Breast epithelium (tissue), 4 donors: ENCODE data around the gene ARHGAP9. TPM values are rescaled to one million over a fixed set of nuclear protein-coding genes. Genes with fewer than 3 reads are reported as not detected.

Experiments used
- DNase-seq, 2 donors: peaks; one replicate each; pipeline ENCODE4 v3.0.0-alpha.2; 2019; ENCODE audit warnings: low spot score in 2 of 2
- H3K27ac ChIP-seq, 2 donors: fragments of 200-600 bp; sonication (generic) in 1 of 2; one replicate each; pipeline ENCODE4 v1.5.1; 2016 to 2019; ENCODE audit warnings: mild to moderate bottlenecking in 1 of 2
- H3K27me3 ChIP-seq, 2 donors: fragments of 200-600 bp; sonication (generic) in 1 of 2; one replicate each; pipeline versions ENCODE4 v1.5.1 to v1.6.0; 2017 to 2019; ENCODE audit warnings: control low read depth in 1 of 2, mild to moderate bottlenecking in 1 of 2
- H3K36me3 ChIP-seq: fragments of 200-600 bp; one replicate; pipeline ENCODE4 v1.5.1; 2019
- H3K4me1 ChIP-seq, 2 donors: fragments of 200-600 bp; sonication (generic); one replicate each; pipeline ENCODE4 v1.5.1; 2016 to 2019; ENCODE audit warnings: control low read depth in 1 of 2
- H3K4me3 ChIP-seq, 3 donors: fragments of 200-600 bp; sonication (generic); 1 replicate in 2 of 3; 2 replicates in 1 of 3; pipeline ENCODE4 v1.5.1; 2016 to 2019; ENCODE audit warnings: mild to moderate bottlenecking in 3 of 3, moderate library complexity in 2 of 3
- H3K9me3 ChIP-seq, 2 donors: fragments of 200-600 bp; sonication (generic) in 1 of 2; one replicate each; pipeline ENCODE4 v1.5.1; 2016 to 2019; ENCODE audit warnings: control low read depth in 1 of 2
- POLR2A ChIP-seq: fragments of 450-650 bp; IDR thresholded peaks from one replicate; pipeline ENCODE4 v1.6.1; 2016; ENCODE audit warnings: antibody characterized with exemption, mild to moderate bottlenecking, moderate library complexity
- POLR2AphosphoS5 ChIP-seq, 3 donors: sonication (generic); formaldehyde crosslinking; IDR thresholded peaks; one replicate each; pipeline ENCODE4 v1.6.1; 2017; ENCODE audit warnings: antibody characterized with exemption in 3 of 3
- intact Hi-C: fragments of 100-400 bp; cut with DNase I; formaldehyde crosslinking; loops from one replicate; pipeline ENCODE4 v1.15.1; 2023; ENCODE audit warnings: low total_unique reads
- total RNA-seq, 3 donors: library from RNA; depleted of rRNA; stranded (reverse); fragments of >200 nt; gene quantifications; one replicate each; pipeline ENCODE4 v1.1.0, GENCODE V29; 2016
- TF ChIP-seq, protein P1 (sequence below), 3 donors: fragments of 450-650 bp; IDR thresholded peaks; one replicate each; pipeline ENCODE4 v1.5.1; 2016 to 2017; ENCODE audit warnings: antibody characterized with exemption in 3 of 3, mild to moderate bottlenecking in 3 of 3, moderate library complexity in 3 of 3

ARHGAP9 gene
- total RNA-seq, 3 donors from 2014 or later = 10.8 to 16.6 (median 11.1) TPM

DNA sequence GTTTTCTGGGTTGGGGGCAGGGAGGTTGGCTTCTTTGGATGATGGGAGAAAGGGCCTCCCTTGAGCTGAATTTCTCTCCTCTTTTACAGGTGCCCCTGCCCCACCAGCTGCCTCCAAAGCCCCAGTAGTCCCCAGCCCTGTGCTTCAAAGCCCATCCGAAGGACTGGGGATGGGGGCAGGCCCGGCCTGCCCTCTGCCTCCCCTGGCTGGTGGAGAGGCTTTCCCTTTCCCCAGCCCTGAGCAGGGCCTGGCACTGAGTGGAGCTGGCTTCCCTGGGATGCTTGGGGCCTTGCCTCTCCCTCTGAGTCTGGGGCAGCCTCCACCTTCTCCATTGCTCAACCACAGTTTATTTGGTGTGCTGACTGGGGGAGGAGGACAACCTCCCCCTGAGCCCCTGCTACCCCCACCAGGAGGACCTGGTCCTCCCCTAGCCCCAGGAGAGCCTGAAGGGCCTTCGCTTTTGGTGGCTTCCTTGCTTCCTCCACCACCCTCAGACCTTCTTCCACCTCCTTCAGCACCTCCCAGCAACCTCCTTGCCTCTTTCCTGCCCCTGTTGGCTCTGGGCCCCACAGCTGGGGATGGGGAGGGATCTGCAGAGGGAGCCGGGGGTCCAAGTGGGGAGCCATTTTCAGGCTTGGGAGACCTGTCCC, 46.9 kb upstream of the ARHGAP9 start:
- Histone ChIP-seq H3K4me3 (no peak overlapping the region), H3K4me1 (peaks cover under 1 to 23% of the 10 kb centered on the region in 2 donors), H3K36me3 (no peaks in the 10 kb centered on the region), H3K9me3 (no peaks in the 10 kb centered on the region), H3K27ac (no peak overlapping the region), H3K27me3 (no peaks in the 10 kb centered on the region)
- TF ChIP-seq, protein P1, sequence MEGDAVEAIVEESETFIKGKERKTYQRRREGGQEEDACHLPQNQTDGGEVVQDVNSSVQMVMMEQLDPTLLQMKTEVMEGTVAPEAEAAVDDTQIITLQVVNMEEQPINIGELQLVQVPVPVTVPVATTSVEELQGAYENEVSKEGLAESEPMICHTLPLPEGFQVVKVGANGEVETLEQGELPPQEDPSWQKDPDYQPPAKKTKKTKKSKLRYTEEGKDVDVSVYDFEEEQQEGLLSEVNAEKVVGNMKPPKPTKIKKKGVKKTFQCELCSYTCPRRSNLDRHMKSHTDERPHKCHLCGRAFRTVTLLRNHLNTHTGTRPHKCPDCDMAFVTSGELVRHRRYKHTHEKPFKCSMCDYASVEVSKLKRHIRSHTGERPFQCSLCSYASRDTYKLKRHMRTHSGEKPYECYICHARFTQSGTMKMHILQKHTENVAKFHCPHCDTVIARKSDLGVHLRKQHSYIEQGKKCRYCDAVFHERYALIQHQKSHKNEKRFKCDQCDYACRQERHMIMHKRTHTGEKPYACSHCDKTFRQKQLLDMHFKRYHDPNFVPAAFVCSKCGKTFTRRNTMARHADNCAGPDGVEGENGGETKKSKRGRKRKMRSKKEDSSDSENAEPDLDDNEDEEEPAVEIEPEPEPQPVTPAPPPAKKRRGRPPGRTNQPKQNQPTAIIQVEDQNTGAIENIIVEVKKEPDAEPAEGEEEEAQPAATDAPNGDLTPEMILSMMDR (IDR thresholded peaks at IDR 0.05) = no peak
- TF ChIP-seq POLR2AphosphoS5 (IDR thresholded peaks at IDR 0.05) (no peak), POLR2A (no peak)
- intact Hi-C loops = no loop called here
- no peak for DNase-seq

DNA sequence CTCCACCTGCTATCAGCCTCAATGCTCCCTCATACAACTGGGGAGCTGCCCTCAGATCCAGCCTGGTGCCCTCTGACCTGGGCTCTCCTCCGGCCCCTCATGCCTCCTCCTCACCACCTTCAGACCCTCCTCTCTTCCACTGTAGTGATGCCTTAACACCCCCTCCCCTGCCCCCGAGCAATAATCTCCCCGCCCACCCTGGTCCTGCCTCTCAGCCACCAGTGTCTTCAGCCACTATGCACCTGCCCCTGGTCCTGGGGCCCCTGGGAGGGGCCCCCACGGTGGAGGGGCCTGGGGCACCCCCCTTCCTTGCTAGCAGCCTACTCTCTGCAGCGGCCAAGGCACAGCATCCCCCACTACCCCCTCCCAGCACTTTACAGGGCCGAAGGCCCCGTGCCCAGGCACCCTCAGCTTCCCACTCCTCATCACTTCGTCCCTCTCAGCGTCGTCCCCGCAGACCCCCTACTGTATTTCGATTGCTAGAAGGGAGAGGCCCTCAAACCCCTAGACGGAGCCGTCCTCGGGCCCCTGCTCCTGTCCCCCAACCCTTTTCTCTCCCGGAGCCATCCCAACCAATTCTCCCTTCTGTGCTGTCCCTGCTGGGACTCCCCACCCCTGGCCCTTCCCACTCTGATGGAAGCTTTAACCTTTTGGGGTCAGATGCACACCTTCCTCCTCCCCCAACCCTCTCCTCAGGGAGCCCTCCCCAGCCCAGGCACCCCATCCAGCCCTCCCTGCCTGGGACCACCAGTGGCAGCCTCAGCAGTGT, 46.1 kb upstream of the ARHGAP9 start:
- Histone ChIP-seq H3K27ac (peak overlapping the region in 1 of 2 donors; percentile 6), H3K4me1 (peaks cover 7 to 30% of the 10 kb centered on the region in 2 donors), H3K9me3 (no peaks in the 10 kb centered on the region), H3K27me3 (no peaks in the 10 kb centered on the region), H3K36me3 (no peaks in the 10 kb centered on the region), H3K4me3 (peak overlapping the region in 1 of 3 donors; percentile 93)
- intact Hi-C loops = no loop called here
- DNase-seq = no peak
- TF ChIP-seq POLR2A (no peak), POLR2AphosphoS5 (IDR thresholded peaks at IDR 0.05) (no peak)
- TF ChIP-seq, protein P1 (IDR thresholded peaks at IDR 0.05) = no peak

DNA sequence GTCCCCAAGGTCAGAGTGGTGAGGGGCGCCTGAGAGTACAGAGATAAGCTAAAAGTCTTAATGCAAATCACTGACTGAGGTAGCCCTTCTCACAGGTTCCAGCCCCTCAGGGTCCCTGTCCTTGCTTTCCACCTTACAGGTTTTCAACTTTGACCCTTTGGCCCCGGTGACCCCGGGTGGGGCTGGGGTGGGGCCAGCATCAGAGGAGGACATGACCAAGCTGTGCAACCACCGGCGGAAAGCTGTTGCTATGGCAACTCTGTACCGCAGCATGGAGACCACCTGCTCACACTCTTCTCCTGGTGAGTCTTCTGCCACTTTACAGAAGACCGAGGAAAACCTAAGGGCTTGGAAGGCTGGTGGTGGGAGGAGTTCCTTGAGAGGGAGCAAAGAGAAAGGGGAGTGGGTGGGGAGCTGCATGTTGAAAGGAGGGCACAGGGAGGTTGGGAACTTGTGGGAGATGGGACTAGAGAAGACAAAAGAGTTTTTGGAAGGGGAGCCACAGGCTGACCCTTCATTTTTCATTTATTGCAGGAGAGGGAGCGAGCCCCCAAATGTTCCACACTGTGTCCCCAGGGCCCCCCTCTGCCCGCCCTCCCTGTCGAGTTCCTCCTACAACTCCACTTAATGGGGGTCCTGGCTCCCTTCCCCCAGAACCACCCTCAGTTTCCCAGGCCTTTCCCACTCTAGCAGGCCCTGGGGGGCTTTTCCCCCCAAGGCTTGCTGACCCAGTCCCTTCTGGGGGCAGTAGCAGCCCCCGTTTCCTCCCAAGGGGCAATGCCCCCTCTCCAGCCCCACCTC, 45.3 kb upstream of the ARHGAP9 start:
- peaks cover 7 to 30% of the 10 kb centered on the region in 2 donors for H3K4me1 ChIP-seq

DNA sequence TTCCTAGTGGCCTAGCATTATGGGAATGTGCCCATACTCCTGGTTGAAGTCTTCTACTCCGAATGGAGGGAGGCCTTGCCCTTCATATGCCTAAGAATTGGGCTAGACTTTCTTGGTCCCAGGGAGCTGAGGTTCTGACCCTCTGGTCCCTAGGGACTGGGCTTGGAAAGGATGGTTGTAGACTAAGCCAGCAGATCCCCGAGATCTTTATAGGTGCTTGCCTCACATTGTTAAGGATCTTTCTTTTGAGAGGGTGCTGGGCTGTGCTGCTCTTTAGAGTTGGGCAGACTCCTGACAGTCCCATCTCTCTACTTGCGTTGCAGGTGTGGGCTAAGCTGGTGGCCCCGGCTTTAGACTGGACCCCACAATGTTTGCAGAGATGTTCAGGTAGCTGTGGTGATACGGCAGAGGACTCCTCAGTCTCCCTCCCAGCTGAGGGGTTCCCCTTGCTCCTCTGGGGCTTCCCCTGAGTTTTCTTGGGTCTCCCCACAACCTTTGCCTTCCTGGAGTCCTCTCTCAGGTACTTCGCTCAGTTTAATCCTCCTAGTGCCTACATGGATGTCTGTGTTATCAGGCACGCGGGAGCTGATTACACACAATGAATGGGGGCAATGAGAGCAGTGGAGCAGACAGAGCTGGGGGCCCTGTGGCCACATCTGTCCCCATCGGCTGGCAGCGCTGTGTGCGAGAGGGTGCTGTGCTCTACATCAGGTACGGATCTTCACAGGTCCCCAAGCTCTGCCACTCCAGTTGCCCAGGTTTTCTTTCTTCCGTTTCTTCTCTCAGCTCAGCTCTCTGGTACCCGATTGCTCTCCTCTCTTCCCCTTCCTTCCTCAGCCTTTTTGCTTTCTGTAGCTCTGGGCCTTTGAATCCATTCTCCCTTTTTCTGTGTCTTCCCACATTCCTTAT, 44.3 kb upstream of the ARHGAP9 start:
- H3K27ac ChIP-seq = peak overlapping the region; percentile 99 to 100
- intact Hi-C loops = loop anchor here (5.0 kb wide), 1 partner anchor 437 kb away; the partner anchor contains the start of gene NAB2
- H3K36me3 ChIP-seq = no peaks in the 10 kb centered on the region

More for the DNA sequence above, 45.3 kb upstream of the ARHGAP9 start:
- Histone ChIP-seq H3K27me3 (no peaks in the 10 kb centered on the region), H3K9me3 (no peaks in the 10 kb centered on the region), H3K27ac (peak overlapping the region; percentile 6 to 100), H3K4me3 (peak overlapping the region in 1 of 3 donors; percentile 93), H3K36me3 (no peaks in the 10 kb centered on the region)
- intact Hi-C loops = loop anchor here (5.0 kb wide), 1 partner anchor 438 kb away; the partner anchor contains the start of gene NAB2
- DNase-seq = no peak
- TF ChIP-seq, protein P1 (IDR thresholded peaks at IDR 0.05) = no peak
- TF ChIP-seq POLR2A = no peak
- TF ChIP-seq POLR2AphosphoS5 (IDR thresholded peaks at IDR 0.05) = no peak

More for the DNA sequence above, 44.3 kb upstream of the ARHGAP9 start:
- TF ChIP-seq POLR2A (no peak), POLR2AphosphoS5 (IDR thresholded peaks at IDR 0.05) (no peak)
- TF ChIP-seq, protein P1 (IDR thresholded peaks at IDR 0.05) = no peak
- DNase-seq = no peak
- H3K9me3 ChIP-seq = no peaks in the 10 kb centered on the region
- H3K4me3 ChIP-seq = peak overlapping the region; percentile 81 to 93 (median 84)
- no peaks in the 10 kb centered on the region for H3K27me3 ChIP-seq
- H3K4me1 ChIP-seq = peaks cover 9 to 30% of the 10 kb centered on the region in 2 donors
